Peyer's patch (tissue), 4 donors: ENCODE results near the gene ENPP3.

ENCODE experiments used
- POLR2A ChIP-seq, 2 donors: fragments of 450-650 bp; IDR thresholded peaks; one replicate each; pipeline ENCODE4 v1.5.1; 2017; ENCODE audit warnings: antibody characterized with exemption in 2 of 2, mild to moderate bottlenecking in 2 of 2, moderate library complexity in 2 of 2
- TF ChIP-seq, protein P1 (sequence below), 6 experiments: fragments of 450-650 bp in 4 of 6; fragments of 200-600 bp in 2 of 6; sonication (generic) in 1 of 6; IDR thresholded peaks; one replicate each; pipeline ENCODE4 v1.5.1; 2017 to 2019; ENCODE audit warnings: antibody characterized with exemption in 6 of 6, mild to moderate bottlenecking in 3 of 6, moderate library complexity in 1 of 6

- TF ChIP-seq, protein P1, sequence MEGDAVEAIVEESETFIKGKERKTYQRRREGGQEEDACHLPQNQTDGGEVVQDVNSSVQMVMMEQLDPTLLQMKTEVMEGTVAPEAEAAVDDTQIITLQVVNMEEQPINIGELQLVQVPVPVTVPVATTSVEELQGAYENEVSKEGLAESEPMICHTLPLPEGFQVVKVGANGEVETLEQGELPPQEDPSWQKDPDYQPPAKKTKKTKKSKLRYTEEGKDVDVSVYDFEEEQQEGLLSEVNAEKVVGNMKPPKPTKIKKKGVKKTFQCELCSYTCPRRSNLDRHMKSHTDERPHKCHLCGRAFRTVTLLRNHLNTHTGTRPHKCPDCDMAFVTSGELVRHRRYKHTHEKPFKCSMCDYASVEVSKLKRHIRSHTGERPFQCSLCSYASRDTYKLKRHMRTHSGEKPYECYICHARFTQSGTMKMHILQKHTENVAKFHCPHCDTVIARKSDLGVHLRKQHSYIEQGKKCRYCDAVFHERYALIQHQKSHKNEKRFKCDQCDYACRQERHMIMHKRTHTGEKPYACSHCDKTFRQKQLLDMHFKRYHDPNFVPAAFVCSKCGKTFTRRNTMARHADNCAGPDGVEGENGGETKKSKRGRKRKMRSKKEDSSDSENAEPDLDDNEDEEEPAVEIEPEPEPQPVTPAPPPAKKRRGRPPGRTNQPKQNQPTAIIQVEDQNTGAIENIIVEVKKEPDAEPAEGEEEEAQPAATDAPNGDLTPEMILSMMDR (IDR thresholded peaks at IDR 0.05): no peak
- TF ChIP-seq POLR2A (IDR thresholded peaks at IDR 0.05): no peak
Measured at GRCh38 chr6:131775886-131776285, 138.8 kb downstream of the ENPP3 start.
